SK-N-SH treated with all-trans-retinoic acid at 6 μM for 48 hours (cell line): ENCODE data around the gene B3GNT7.

Source experiments
- ATAC-seq: fragments of 200-7000 bp; cut with Tn5 transposase; 3 replicates; pipeline ENCODE4 v1.9.1; 2020; ENCODE audit warnings: mild to moderate bottlenecking, moderate library complexity
- ARNTL ChIP-seq: fragments of 450-650 bp; formaldehyde crosslinking; IDR thresholded peaks from 2 replicates; pipeline ENCODE4 v1.5.0; 2020; ENCODE audit warnings: low read depth, mild to moderate bottlenecking, moderate library complexity, borderline replicate concordance
- BACH2 ChIP-seq: fragments of 250-450 bp; sonication (Bioruptor Pico); IDR thresholded peaks from 2 replicates; pipeline ENCODE4 v1.9.0; 2021; ENCODE audit warnings: mild to moderate bottlenecking, borderline replicate concordance
- CREB5 ChIP-seq: fragments of 250-450 bp; sonication (Bioruptor Pico); IDR thresholded peaks from 2 replicates; pipeline ENCODE4 v1.5.1; 2020; ENCODE audit warnings: low read depth, mild to moderate bottlenecking, moderate library complexity
- CSDC2 ChIP-seq: fragments of 250-450 bp; sonication (Bioruptor Pico); IDR thresholded peaks from 2 replicates; pipeline ENCODE4 v1.5.0; 2020; ENCODE audit warnings: mild to moderate bottlenecking, moderate library complexity
- CSRNP3 ChIP-seq: fragments of 250-450 bp; sonication (Bioruptor Pico); IDR thresholded peaks from 2 replicates; pipeline ENCODE4 v1.5.1; 2021; ENCODE audit warnings: mild to moderate bottlenecking, moderate library complexity
- ESRRG ChIP-seq: fragments of 250-450 bp; sonication (Bioruptor Pico); IDR thresholded peaks from 2 replicates; pipeline ENCODE4 v1.6.1; 2021; ENCODE audit warnings: mild to moderate bottlenecking
- GLIS3 ChIP-seq: fragments of 250-450 bp; sonication (Bioruptor Pico); IDR thresholded peaks from 2 replicates; pipeline ENCODE4 v1.5.0; 2020; ENCODE audit warnings: mild to moderate bottlenecking, moderate library complexity
- ISL1 ChIP-seq: fragments of 250-450 bp; sonication (Bioruptor Pico); IDR thresholded peaks from 2 replicates; pipeline ENCODE4 v2.1.2; 2022; ENCODE audit warnings: mild to moderate bottlenecking, moderate library complexity
- OSR1 ChIP-seq: fragments of 250-450 bp; sonication (Bioruptor Pico); IDR thresholded peaks from 2 replicates; pipeline ENCODE4 v1.8.0; 2022; ENCODE audit warnings: moderate library complexity, mild to moderate bottlenecking, inconsistent platforms
- PATZ1 ChIP-seq: fragments of 250-450 bp; sonication (Bioruptor Pico); IDR thresholded peaks from 2 replicates; pipeline ENCODE4 v1.8.0; 2020; ENCODE audit warnings: mild to moderate bottlenecking, moderate library complexity, borderline replicate concordance
- POU6F1 ChIP-seq: fragments of 250-450 bp; sonication (Bioruptor Pico); IDR thresholded peaks from 2 replicates; pipeline ENCODE4 v1.8.0; 2021; ENCODE audit warnings: low read depth, mild to moderate bottlenecking, moderate library complexity, borderline replicate concordance
- PPARA ChIP-seq: fragments of 250-450 bp; sonication (Bioruptor Pico); IDR thresholded peaks from 2 replicates; pipeline ENCODE4 v1.5.0; 2020; ENCODE audit warnings: mild to moderate bottlenecking, borderline replicate concordance
- RARB ChIP-seq: fragments of 250-450 bp; sonication (Bioruptor Pico); IDR thresholded peaks from 2 replicates; pipeline ENCODE4 v1.8.0; 2021; ENCODE audit warnings: mild to moderate bottlenecking, moderate library complexity
- SNAI2 ChIP-seq: fragments of 250-450 bp; sonication (Bioruptor Pico); IDR thresholded peaks from 2 replicates; pipeline ENCODE4 v1.5.0; 2020; ENCODE audit warnings: mild to moderate bottlenecking, moderate library complexity
- TCF4 ChIP-seq: fragments of 250-450 bp; sonication (Bioruptor Pico); IDR thresholded peaks from 2 replicates; pipeline ENCODE4 v1.8.0; 2021; ENCODE audit warnings: mild to moderate bottlenecking, moderate library complexity, borderline replicate concordance
- TOX ChIP-seq: fragments of 250-450 bp; sonication (Bioruptor Pico); IDR thresholded peaks from 2 replicates; pipeline ENCODE4 v1.8.0; 2021; ENCODE audit warnings: mild to moderate bottlenecking, moderate library complexity, borderline replicate concordance
- TSHZ2 ChIP-seq: fragments of 250-450 bp; sonication (Bioruptor Pico); IDR thresholded peaks from 2 replicates; pipeline ENCODE4 v1.5.0; 2020; ENCODE audit warnings: mild to moderate bottlenecking, moderate library complexity
- ZC3H10 ChIP-seq: fragments of 250-450 bp; sonication (Bioruptor Pico); IDR thresholded peaks from 2 replicates; pipeline ENCODE4 v1.5.1; 2021; ENCODE audit warnings: mild to moderate bottlenecking, moderate library complexity
- ZFP3 ChIP-seq: fragments of 250-450 bp; sonication (Bioruptor Pico); IDR thresholded peaks from 2 replicates; pipeline ENCODE4 v1.5.0; 2020; ENCODE audit warnings: mild to moderate bottlenecking, moderate library complexity
- ZFP30 ChIP-seq: fragments of 450-650 bp; formaldehyde crosslinking; IDR thresholded peaks from 2 replicates; pipeline ENCODE4 v1.5.0; 2022; ENCODE audit warnings: mild to moderate bottlenecking, moderate library complexity
- ZNF565 ChIP-seq: fragments of 450-650 bp; formaldehyde crosslinking; conservative IDR thresholded peaks from 2 replicates; pipeline ENCODE4 v1.5.0; 2020; ENCODE audit warnings: low read depth, mild to moderate bottlenecking, moderate library complexity
- ZNF70 ChIP-seq: fragments of 450-650 bp; formaldehyde crosslinking; IDR thresholded peaks from 2 replicates; pipeline ENCODE4 v1.5.0; 2020; ENCODE audit warnings: mild to moderate bottlenecking, moderate library complexity
- ZNF8 ChIP-seq: fragments of 450-650 bp; formaldehyde crosslinking; IDR thresholded peaks from 2 replicates; pipeline ENCODE4 v1.5.0; 2020; ENCODE audit warnings: mild to moderate bottlenecking, moderate library complexity

B3GNT7 gene

GRCh38 chr2:231418820-231419640 lies 23.5 kb downstream of the B3GNT7 start:
- no peak for TF ChIP-seq CSDC2
- TF ChIP-seq ISL1 (CRISPR knock-in tag), result no peak
- TF ChIP-seq OSR1, result no peak
- no peak for TF ChIP-seq ZNF70
- TF ChIP-seq ARNTL (CRISPR knock-in tag), result no peak
- no peak for TF ChIP-seq SNAI2 (CRISPR knock-in tag)
- no peak for TF ChIP-seq ZFP3
- TF ChIP-seq PATZ1 (CRISPR knock-in tag), result no peak
- TF ChIP-seq TOX, result no peak
- no peak for TF ChIP-seq TCF4 (CRISPR knock-in tag)

GRCh38 chr2:231421051-231421580 lies 25.6 kb downstream of the B3GNT7 start:
- no peak for ATAC-seq
- no peak for TF ChIP-seq CSRNP3 (CRISPR knock-in tag)
- TF ChIP-seq ZNF565, result no peak
- TF ChIP-seq PPARA (CRISPR knock-in tag), result no peak
- no peak for TF ChIP-seq POU6F1 (CRISPR knock-in tag)
- TF ChIP-seq CSDC2, result no peak
- no peak for TF ChIP-seq ZNF70
- TF ChIP-seq ISL1 (CRISPR knock-in tag), result no peak
- TF ChIP-seq TOX, result no peak
- no peak for TF ChIP-seq CREB5
- TF ChIP-seq GLIS3 (CRISPR knock-in tag), result no peak
- no peak for TF ChIP-seq TSHZ2 (CRISPR knock-in tag)
- TF ChIP-seq ZFP30 (CRISPR knock-in tag), result no peak
- no peak for TF ChIP-seq ESRRG (CRISPR knock-in tag)
- TF ChIP-seq ARNTL (CRISPR knock-in tag), result no peak
- no peak for TF ChIP-seq BACH2 (CRISPR knock-in tag)
- TF ChIP-seq OSR1, result no peak
- TF ChIP-seq ZC3H10 (CRISPR knock-in tag), result no peak
- no peak for TF ChIP-seq ZFP3
- TF ChIP-seq RARB (CRISPR knock-in tag), result no peak
- TF ChIP-seq ZNF8, result no peak

More at GRCh38 chr2:231418820-231419640, 23.5 kb downstream of the B3GNT7 start:
- no peak for ATAC-seq
